GM21381 (cell line): ENCODE data around the gene C1QTNF9B.
"Not testable (repeated sequence)": the region's sequence is repeated elsewhere in the genome, so short reads cannot be mapped to it uniquely, and the experiment has no call there.

ENCODE experiments used
- ATAC-seq: cut with Tn5 transposase; IDR thresholded peaks from one replicate; pipeline ENCODE4 v1.9.1; 2021; ENCODE audit warnings: mild to moderate bottlenecking, moderate library complexity; ENCODE audit not compliant: unreplicated experiment

The C1QTNF9B gene

GRCh38 chr13:23897452-23897919 is at the start of gene C1QTNF9B:
Gene C1QTNF9B, minus strand, starts transcription at chr13:23897502.
- ATAC-seq, result not testable (repeated sequence)

GRCh38 chr13:23946900-23947299 is 49.6 kb upstream of the C1QTNF9B start:
- ATAC-seq, result no peak

GRCh38 chr13:23946067-23946466 is 48.8 kb upstream of the C1QTNF9B start:
- ATAC-seq, result no peak

- ATAC-seq, result no peak
These were observed 48.3 kb upstream of the C1QTNF9B start for GRCh38 chr13:23945612-23946011.

GRCh38 chr13:23941211-23941610 is 43.9 kb upstream of the C1QTNF9B start:
- no peak for ATAC-seq

- ATAC-seq, result not testable (repeated sequence)
These were observed 42.4 kb upstream of the C1QTNF9B start for GRCh38 chr13:23939666-23940065.

- no peak for ATAC-seq
These were observed 37.2 kb upstream of the C1QTNF9B start for GRCh38 chr13:23934520-23934919.

- ATAC-seq, result no peak
These were observed 31.7 kb upstream of the C1QTNF9B start for GRCh38 chr13:23928985-23929384.

- ATAC-seq, result no peak
These were observed 25.7 kb upstream of the C1QTNF9B start for GRCh38 chr13:23923031-23923430.

GRCh38 chr13:23922005-23922932 is 25.0 kb upstream of the C1QTNF9B start:
- ATAC-seq, result no peak

- no peak for ATAC-seq
These were observed 24.2 kb upstream of the C1QTNF9B start for GRCh38 chr13:23921451-23921888.

- ATAC-seq, result no peak
These were observed 21.7 kb upstream of the C1QTNF9B start for GRCh38 chr13:23919006-23919405.

GRCh38 chr13:23918208-23918607 is 20.9 kb upstream of the C1QTNF9B start:
- no peak for ATAC-seq

GRCh38 chr13:23915308-23915707 is 18.0 kb upstream of the C1QTNF9B start:
- no peak for ATAC-seq

- no peak for ATAC-seq
These were observed 15.2 kb upstream of the C1QTNF9B start for GRCh38 chr13:23912469-23912868.

- ATAC-seq, result no peak
These were observed 12.3 kb upstream of the C1QTNF9B start for GRCh38 chr13:23909606-23910005.

GRCh38 chr13:23905766-23906165 is 8.5 kb upstream of the C1QTNF9B start:
- no peak for ATAC-seq

- ATAC-seq, result no peak
These were observed 6.6 kb upstream of the C1QTNF9B start for GRCh38 chr13:23903906-23904280.

GRCh38 chr13:23902975-23903905 is 5.9 kb upstream of the C1QTNF9B start:
- ATAC-seq, result no peak

- ATAC-seq, result no peak
These were observed 4.1 kb upstream of the C1QTNF9B start for GRCh38 chr13:23901365-23901764.

GRCh38 chr13:23899555-23899954 is 2.3 kb upstream of the C1QTNF9B start:
- ATAC-seq, result no peak
